Stimulated activated CD8-positive, alpha-beta memory T cell treated with anti-CD3 and anti-CD28 coated beads, Interleukin-7, amount 100 ng/mL, for 24 hours (primary cell): ENCODE measurements around the gene STK32B.
"Not testable (repeated sequence)": the region's sequence is repeated elsewhere in the genome, so short reads cannot be mapped to it uniquely, and the experiment has no call there.

Source experiments
- DNase-seq: peaks from one replicate; pipeline ENCODE4 v3.0.0-alpha.2; 2020; ENCODE audit warnings: low read depth

The STK32B gene

DNA sequence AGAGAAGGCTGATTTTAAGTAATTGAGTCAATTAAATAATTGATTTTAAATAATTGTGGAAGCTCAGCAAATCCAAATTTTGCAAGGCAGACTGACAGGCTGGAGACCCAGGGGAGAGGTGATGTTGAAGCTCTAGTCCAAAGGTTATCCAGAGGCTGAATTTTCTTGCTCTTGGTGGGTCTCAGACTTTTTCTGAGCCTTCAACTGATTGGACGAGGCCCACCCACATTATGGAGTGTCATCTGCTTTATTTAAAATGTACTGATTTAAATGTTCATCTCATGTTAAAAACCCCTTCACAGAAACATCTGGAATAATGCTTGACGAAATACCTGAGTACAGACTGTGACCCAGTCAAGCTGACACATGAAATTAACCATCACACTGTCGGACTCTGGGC is 20.4 kb upstream of the STK32B start:
- DNase-seq: no peak

DNA sequence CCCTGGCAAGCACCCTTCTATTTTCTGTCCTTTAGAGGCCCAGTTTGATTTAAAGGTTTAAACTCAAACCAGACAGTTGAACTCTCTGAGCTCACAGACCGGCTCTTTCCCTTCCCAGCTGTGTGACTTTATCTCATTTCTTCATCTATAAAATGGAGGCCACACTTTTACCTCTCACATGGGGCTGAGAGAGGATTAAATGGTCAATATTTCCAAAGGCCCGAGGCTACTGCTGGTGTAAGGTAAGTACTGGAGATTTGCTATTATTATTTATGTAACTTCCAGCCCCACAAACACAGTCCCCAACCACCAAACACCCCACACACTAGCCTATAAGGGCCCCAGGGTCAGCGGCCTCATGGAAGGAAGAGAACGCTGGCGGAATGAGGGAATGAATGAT is 18.5 kb upstream of the STK32B start:
- no peak for DNase-seq

DNA sequence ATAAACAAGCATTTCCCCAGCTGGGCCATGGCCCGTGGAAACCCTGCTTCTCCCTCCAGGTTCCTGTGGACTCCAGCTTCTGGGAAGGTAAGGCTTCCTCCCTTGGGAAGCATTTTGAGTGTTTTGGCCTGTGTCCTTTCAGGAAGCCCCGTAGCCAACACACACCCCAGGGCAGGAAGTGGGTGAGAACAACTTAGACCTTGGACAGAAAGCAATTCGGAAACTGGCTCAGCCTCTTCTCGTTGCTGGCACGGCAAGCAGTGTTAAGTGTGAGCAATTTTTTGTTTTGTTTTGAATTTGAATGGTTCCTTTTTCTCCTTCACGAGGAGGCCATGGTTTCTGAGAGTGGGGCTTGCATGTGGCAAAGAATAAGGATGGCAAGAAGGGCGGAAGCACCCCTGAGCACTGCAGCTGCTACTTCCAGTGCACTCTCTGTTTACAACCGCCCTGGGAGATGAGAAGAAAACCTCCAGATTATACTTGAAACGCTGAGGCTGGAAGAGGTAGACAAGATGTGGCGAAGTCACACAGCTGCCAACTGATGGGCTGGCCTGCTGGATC is 17.9 kb upstream of the STK32B start:
- no peak for DNase-seq

DNA sequence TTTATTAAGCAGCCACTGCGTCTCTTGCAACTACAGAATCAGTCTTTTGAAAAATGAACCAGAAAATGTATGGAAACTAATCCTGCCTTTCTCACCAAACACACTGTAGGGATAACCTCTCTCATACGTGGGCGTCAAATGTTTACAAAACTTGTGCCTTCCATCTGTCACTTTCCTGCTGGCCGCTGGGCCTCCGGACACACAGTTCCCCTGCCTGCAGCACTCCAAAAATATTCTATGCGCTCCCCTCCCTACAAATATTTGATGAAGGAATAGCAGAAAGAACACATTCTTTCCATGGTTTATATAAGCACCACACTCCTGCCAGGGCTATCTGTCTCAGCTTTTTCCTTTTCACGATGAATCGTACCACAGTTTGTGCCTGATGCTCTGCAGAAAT is 17.1 kb upstream of the STK32B start:
- no peak for DNase-seq

DNA sequence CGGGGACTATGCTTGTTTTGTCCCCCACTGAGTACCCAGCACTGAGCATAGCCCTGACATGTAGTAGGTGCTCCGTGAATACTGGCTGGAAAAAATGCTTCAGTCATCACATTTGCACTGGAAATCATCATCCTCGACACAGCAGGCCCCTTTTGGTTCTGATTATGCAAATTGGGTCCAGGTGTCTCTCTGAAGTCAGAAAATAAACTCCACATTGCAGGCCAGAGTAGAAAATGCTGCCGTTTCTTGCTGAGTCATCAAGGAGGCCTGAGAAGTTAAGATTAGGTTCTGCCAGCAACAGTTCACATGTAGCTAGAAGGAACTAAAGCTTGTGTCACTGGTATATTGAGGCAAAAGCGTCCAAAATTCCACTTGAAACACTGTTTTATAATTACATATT is 15.0 kb upstream of the STK32B start:
- DNase-seq: no peak

DNA sequence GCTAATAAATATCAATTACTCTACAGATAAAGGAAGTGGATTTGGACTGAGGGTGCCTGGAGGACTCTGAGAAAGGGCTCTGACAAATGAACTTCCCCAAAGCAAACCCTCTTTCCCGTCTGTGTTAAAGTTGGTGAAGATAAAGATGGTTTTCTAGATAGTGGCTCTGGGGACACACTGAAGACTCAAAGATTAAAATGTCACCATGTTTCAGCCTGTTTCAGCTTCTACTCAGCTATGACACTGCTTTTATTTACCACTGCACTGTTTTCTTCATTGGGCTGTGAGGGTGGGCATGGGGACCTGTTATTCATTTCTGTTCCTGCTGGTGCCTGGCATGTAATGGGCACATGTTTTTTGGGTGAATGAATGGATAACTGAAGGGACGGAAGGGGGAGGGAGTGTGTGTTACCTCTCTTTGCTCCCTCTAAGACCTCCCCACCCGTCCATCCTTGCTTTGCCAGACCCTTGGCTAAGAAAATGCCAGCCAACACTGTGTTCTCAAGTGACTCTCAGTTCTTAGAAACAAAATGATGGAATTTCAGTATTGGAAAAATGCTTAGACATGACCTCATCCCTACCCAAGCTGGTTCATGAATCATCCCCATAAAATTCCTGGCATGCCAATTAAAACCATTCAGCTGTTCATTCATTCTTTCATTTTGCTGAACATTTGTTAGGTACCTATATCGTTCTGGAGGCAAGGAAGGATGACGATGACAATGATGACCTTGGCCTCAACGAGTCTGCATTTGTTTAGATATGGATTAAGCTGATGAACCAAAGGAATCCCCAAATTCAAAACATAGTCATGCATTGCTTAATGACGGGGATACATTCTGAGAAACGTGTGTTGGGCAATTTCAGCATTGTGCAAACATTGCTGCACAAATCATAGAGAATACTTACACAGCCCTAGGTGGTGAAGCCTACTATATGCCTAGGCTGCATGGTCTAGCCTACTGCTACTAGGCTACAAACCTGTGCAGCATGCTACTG is 13.4 kb upstream of the STK32B start:
- no peak for DNase-seq

DNA sequence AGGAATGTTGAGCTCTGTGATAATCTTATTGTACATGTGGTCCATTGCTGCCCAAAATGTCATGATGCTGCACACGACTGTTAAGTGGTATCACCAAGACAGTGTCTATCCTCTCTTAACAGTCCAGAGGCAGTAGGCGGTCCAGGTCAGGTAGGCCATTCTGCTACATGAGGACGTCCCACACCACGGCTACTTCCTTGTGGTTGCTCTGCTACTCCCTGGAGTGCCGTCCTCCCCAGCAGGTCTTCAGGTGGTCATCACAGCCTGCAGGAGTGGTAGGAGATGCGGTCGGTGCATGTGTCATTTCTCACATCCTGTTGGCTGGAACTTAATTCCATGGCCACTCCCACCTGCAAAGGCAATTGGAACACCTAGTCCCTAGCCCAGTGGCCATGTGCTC is 11.5 kb upstream of the STK32B start:
- no peak for DNase-seq

DNA sequence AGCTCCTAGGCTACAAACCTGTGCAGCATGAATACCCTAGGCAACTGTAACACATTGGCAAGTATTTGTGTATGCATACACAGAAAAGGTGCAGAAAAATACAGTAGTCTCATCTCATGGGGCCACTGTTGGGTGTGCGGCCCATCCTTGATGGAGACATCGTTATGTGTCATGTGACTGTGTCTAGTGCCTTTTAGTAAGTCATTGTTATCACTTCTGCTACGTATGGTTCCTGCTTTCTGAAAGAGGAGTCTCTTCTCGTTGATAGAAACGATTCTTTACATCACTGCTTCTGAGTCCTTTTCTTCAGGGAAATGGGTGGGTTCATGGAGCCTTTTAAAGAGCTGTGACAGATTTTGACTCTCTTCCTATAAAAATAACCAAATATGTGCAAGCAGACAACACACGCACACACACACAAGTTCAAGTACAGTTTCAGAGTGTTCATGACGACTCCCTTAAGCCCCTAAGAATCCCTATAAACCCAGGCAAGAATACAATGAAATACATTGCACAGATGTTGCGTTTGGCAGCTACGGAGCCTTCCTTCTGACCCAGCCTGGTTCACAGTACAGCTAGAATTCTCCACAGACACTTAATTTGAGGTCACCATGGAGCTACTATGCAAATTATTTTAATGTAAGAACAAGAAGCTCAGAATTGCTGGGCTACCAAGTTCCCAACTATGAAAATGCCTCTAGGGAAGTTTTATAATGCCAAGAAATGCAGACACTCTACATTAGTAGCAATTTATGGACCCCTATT is 10.2 kb upstream of the STK32B start:
- no peak for DNase-seq

DNA sequence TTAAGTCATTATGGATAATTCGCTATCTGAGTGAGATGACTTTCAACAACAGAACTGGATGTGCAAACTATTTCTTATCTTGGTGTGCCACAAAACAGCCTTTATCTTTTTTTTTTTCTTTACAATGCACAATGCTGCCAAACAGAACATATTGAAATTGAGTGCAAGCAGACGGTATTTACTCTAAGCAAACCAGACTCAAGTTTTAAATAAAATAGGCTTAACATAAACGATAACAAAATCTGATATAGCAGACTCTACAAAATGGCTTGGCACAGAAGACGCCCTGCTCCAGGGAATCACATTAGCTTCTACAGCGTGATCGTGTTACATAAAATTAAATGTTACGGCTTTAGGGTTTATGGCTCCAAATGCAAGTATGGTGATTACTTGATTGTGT is 9.6 kb upstream of the STK32B start:
- no peak for DNase-seq

DNA sequence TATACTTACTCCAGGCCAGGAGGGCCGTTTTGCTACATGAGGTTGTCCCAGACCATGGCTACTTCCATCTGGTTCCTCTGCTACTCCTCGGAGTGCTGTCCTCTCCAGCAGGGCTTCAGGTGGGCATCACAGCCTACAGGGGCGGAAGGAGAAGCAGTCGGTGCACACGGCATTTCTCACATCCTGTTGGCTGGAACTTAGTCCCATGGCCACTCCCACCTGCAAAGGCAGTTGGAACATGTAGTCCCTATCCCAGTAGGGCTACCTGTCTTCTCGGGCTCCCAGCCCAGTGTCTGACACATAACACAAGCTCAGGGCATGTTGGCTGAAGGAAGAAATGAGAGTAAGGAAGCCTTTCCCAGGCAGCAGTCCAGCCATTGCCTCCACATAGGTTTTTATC is 7.7 kb upstream of the STK32B start:
- DNase-seq: no peak

DNA sequence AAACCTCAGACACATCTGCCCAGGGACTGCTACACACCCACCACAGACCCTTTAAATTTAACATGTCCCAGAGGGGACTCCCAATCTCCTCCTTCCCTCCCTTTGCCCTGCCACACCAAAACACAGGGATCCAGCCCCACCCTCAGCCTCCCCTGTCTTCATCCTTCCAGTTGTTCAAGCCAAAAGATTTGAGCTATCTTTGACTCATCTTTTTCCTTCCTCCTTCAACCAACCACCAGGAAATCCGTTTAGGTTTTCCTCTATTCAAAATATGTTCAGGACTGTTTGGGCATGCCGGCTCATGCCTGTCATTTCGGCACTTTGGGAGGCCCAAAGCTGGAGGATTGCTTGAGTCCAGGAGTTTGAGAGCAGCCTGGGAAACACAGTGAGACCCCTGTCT is 6.9 kb upstream of the STK32B start:
- no peak for DNase-seq

DNA sequence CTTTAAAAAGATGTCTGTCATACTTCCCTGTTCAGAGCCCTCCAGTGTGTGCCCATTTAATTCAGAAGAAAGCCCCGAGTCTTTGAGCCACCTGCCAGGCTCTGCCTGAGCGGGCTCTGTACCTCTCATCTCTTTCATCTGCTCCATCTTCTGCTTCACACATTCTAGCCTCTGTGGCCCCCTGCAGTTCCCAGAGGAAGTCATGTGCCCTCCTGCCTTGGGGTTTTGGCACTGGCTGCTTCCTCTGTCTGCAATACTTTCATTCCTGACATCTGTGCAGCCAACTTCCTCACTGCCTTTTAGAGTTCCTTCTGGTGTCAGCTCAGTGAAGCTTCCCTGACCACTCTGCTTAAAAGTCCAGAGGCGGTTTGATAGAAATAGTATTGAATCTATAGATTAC is 6.2 kb upstream of the STK32B start:
- no peak for DNase-seq

DNA sequence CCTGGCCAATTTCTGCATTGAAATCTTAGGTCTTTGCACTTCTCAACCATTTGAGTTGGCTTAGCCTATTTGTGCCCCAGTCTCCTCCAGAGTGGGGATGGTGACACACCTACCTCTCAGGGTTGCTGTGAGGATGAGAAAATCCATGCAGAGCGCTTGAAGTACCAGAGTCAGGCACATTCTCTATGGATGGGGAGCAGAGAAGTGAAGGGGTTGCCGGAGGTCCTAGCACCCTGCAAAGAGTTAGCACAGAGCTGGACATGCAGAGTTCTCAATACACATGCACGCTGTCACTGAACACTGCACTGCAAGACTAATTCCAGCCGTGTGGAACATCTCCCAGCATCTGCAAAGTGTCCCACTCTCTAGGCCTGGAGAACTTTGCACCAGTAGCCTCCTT is 2.6 kb upstream of the STK32B start:
- no peak for DNase-seq

DNA sequence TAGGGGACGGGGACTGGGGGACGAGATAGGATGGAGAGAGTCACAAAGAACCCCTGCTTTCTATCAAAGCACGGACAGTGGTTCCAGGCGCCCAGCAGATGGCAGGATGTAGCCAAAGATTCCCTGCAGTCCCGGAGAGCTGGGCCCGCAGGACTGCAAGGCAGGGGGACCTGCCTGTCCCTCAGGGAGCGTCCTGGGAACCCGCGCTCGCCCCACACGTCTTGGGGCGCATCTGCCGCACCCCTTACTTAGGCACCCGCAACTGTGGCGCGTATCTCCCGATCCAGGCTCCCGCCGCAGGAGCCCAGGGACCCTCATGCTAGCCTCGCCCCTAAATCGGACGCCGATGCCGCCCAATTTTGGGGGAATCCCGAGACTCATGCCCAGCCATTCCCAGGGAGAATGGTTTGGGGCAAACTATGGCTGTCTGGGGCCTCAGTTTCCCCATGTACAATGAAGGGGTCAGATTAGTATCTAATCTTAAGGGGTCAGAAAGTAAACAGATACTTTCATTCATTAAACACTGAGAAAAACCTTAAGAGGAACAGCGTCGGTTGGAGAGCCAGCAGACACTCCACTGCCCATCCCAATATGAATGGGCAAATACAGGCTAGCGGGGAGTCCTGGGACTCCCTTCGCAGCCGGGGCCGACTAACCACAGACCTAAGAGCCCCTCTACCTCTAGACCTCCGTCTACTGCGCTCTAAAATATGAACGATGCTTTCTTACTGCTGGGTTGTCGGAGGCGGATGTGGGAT is 581 bp upstream of the STK32B start:
- no peak for DNase-seq

DNA sequence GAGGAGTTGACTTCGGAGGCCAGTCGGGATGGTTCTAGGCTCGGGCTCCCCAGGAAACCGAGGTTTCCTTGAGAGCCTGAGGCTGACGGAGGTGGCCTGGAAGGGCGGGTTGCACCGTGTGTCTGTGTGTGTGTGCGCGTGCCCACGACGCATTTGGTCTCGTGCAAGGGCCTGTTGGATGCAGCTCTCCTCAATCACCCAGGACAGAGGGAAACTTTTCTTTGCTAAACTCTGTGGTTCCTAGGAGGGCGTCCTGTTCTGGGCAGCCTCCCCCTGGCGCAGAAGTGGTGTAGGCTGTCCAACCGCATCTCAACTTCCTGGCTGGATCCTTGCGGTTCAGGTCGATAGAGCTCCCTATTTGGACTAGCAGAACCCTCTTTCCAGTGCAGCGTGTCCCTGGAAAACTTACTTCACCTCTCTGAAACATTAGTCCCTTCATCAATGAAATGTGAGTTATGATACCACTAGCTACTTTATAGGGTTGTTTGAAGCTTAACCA is 973 bp downstream of the STK32B start:
- no peak for DNase-seq

DNA sequence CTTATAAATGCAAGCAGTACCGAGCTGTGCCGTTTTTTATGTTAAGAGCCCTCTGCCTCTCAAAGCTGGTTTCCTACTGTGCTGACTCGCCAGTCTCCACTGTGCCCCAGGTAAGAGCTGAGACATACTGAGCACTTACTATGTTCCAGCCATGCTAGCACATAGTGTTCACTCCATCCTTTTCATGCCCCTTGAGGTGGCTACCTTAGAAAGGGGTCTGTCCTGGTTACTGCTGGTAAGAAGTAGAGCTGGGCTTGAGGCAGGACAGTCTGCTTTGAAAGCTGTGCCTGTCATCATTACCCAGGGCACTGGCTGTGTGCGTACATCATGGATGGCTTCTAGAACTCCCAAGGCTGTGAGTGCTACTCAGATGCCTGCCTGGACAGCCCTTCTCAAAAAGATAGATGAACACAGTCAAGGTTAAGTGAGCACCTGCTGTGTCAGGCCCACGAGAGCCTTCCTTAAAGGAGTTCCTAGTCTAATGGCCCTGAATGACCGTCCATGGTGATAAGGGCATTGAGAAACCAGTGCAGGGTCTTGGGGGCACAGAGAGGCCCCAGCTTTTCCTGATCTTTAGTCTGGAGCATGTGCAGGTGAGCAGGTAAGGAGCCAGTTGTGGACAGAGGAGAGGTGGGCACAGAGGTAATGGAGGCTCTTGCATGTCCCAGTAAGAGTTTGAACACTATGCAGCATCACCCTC is 1.6 kb downstream of the STK32B start:
- DNase-seq: no peak

DNA sequence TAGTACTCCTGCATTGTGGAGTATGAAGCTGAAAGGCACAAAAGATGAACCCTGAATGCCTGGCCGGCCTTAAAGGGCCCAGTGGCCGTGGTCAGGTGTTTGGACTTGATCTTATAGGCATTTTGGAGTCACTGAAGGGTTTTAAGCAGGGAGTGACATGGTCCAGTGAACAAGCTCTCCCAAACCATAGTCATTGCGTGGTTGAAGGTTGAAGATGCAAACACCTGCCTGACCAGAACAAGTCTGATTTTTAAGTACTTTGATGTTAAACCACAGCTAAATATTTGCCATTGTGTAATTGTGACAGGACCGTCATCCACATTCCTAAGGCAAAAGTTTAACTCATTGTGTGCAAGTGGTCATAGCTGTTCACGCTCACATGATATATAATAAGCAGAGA is 3.3 kb downstream of the STK32B start:
- DNase-seq: no peak

DNA sequence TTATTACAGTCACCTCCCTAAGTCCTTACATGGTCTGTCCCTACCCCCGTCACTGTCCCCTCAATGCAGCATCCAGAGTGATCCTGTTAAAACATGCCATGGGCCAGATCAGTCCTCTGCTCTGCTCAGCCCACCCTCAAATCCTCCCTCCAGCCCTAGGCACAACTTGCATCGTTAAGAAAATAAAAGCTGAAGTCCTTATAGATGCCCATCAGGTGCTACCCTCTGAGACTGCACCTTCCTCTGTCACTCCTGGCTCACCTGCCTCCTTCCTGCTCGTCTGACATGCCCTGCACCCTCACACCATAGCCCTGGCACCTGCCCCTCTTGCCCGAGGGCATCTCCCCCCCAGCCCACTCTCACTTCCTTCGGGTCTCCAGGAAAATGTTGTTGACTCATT is 4.1 kb downstream of the STK32B start:
- DNase-seq: no peak

DNA sequence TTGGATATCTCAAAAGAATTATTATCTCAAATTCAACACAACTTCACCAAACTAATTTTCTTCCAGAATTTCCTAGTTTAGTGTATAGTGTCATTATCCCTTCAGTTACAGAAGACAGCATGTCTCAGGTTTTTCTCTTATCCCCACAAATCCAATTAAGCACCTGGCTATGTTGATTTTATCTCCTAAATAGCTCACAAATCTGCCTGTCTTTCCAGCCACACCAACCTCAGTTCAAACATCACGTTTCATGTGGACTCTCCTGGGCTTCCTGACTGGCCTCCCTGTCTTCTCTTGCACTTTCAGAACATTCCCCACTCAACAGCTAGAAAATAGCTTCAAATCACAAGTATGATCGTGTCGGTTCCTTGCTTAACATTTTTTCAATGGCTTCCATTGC is 14.8 kb downstream of the STK32B start:
- no peak for DNase-seq

DNA sequence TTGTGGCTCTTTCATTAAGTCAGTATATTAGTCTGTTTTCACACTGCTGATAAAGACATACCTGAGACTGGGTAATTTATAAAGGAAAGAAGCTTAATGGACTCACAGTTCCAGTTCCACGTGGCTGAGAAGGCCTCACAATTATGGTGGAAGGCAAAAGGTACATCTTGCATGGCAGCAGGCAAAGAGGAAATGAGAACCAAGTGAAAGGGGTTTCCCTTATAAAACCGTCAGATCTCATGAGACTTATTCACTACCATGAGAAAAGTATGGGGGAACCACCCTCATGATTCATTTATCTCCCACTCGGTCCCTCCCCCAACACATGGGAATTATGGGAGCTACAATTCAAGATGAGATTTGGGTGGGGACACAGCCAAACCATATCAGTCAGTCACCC is 15.7 kb downstream of the STK32B start:
- DNase-seq: not testable (repeated sequence)

DNA sequence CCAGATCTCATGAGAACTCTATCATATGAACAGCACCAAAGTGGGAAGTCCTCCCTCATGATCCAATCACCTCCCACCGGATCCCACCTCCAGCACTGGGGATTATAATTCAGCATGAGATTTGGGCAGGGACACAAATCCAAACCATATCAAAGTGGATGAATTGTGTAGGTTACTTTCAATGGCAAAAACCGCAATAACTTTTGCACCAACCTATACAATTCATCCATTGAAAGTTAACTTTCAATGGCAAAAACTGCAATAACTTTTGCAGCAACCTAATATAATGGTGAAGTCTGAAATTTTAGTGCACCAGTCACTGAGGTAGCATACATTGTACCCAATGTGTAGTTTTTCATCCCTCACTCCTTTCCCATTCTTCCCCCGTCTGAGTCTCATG is 16.6 kb downstream of the STK32B start:
- no peak for DNase-seq
